SK-N-SH (cell line): ENCODE results near the gene SLC25A26. TPM values are rescaled to one million over a fixed set of nuclear protein-coding genes. Genes with fewer than 3 reads are reported as not detected.
A peak's percentile ranks its signal among the peaks of the same experiment; 100 is the strongest.
"Not testable (repeated sequence)": the region's sequence is repeated elsewhere in the genome, so short reads cannot be mapped to it uniquely, and the experiment has no call there.

ENCODE experiments used
- CTCF ChIA-PET: fragments of 300-600, 350-600 bp; formaldehyde crosslinking; extraction: SDS; loops from one replicate; lab custom pipeline; 2021; lab: Yijun Ruan, JAX
- POLR2A ChIA-PET: fragments of 350-600 bp; sonication (Branson Sonifier 250); formaldehyde crosslinking; extraction: SDS; loops from one replicate; lab custom pipeline; 2020; ENCODE audit warnings: antibody characterized with exemption, inconsistent platforms; lab: Yijun Ruan, JAX
- DNase-seq: peaks from one replicate; pipeline ENCODE4 v3.0.0; 2012
- H2AFZ ChIP-seq: fragments of 200-600 bp; sonication (generic); 2 replicates; pipeline ENCODE4 v1.8.1; 2016; ENCODE audit warnings: antibody characterized with exemption, mild to moderate bottlenecking, low read depth
- H3F3A ChIP-seq: fragments of 200-600 bp; sonication (generic); replicated peaks from 2 replicates; pipeline ENCODE3; 2016; ENCODE audit warnings: antibody characterized with exemption, mild to moderate bottlenecking; ENCODE audit not compliant: insufficient read depth
- H3K27ac ChIP-seq, 2 experiments: fragments of 200-500 bp in 1 of 2; fragments of 200-600 bp in 1 of 2; sonication (Bioruptor generic) in 1 of 2; sonication (generic), shearing (Covaris generic) in 1 of 2; 2 replicates each; pipeline versions ENCODE4 v1.5.1 to v1.6.1; 2014 to 2016; ENCODE audit warnings: low read depth in 2 of 2, inconsistent platforms in 1 of 2, low read length in 1 of 2, mild to moderate bottlenecking in 1 of 2, mixed read lengths in 1 of 2
- H3K27me3 ChIP-seq: fragments of 200-600 bp; sonication (generic), shearing (Covaris generic); 2 replicates; pipeline ENCODE4 v1.6.1; 2016; ENCODE audit warnings: mixed run types; ENCODE audit not compliant: insufficient read depth
- H3K36me3 ChIP-seq, 2 experiments: fragments of 200-500 bp in 1 of 2; fragments of 200-600 bp in 1 of 2; sonication (Bioruptor generic) in 1 of 2; sonication (generic) in 1 of 2; replicated peaks in 1 of 2; 2 replicates each; pipeline versions ENCODE3 to v1.5.1; 2014 to 2016; ENCODE audit warnings: low read length in 1 of 2, mild to moderate bottlenecking in 1 of 2; ENCODE audit not compliant: insufficient read depth in 2 of 2, control insufficient read depth in 1 of 2
- H3K4me1 ChIP-seq, 2 experiments: fragments of 200-500 bp in 1 of 2; fragments of 200-600 bp in 1 of 2; sonication (Bioruptor generic) in 1 of 2; sonication (generic), shearing (Covaris generic) in 1 of 2; 2 replicates each; pipeline versions ENCODE4 v1.5.1 to v1.6.1; 2014 to 2016; ENCODE audit warnings: low read depth in 1 of 2, low read length in 1 of 2, mixed run types in 1 of 2; ENCODE audit not compliant: insufficient read depth in 2 of 2, control insufficient read depth in 1 of 2
- H3K4me2 ChIP-seq: fragments of 200-600 bp; sonication (generic), shearing (Covaris generic); 2 replicates; pipeline ENCODE4 v1.6.1; 2017; ENCODE audit warnings: mixed run types
- H3K4me3 ChIP-seq, 2 experiments: fragments of 200-500 bp in 1 of 2; fragments of 200-600 bp in 1 of 2; sonication (Bioruptor generic) in 1 of 2; sonication (generic), shearing (Covaris generic) in 1 of 2; 2 replicates each; pipeline versions ENCODE4 v1.5.1 to v1.8.1; 2014 to 2016; ENCODE audit warnings: low read depth in 2 of 2, inconsistent platforms in 1 of 2, low read length in 1 of 2, mild to moderate bottlenecking in 1 of 2, mixed read lengths in 1 of 2, moderate library complexity in 1 of 2
- H3K79me2 ChIP-seq: fragments of 200-600 bp; sonication (generic); 2 replicates; pipeline ENCODE4 v1.8.1; 2017; ENCODE audit warnings: mild to moderate bottlenecking; ENCODE audit not compliant: insufficient read depth
- H3K9ac ChIP-seq: fragments of 200-600 bp; sonication (generic); 2 replicates; pipeline ENCODE4 v1.6.1; 2017; ENCODE audit warnings: mixed run types
- H3K9me2 ChIP-seq: fragments of 200-600 bp; sonication (generic); 2 replicates; pipeline ENCODE4 v1.6.1; 2017; ENCODE audit warnings: mixed run types
- H3K9me3 ChIP-seq: fragments of 200-600 bp; sonication (generic); 2 replicates; pipeline ENCODE4 v1.6.1; 2017; ENCODE audit warnings: mixed run types, mild to moderate bottlenecking, moderate library complexity
- H4K20me1 ChIP-seq: fragments of 200-600 bp; sonication (generic); 2 replicates; pipeline ENCODE4 v1.6.1; 2017; ENCODE audit warnings: mild to moderate bottlenecking, mixed run types; ENCODE audit not compliant: insufficient read depth
- EZH2phosphoT487 ChIP-seq: fragments of 200-600 bp; sonication (generic); IDR thresholded peaks from 2 replicates; pipeline ENCODE4 v1.6.1; 2017; ENCODE audit warnings: low read depth, mixed run types, mild to moderate bottlenecking, antibody characterized with exemption, moderate library complexity, borderline replicate concordance
- FOSL2 ChIP-seq: IDR thresholded peaks from 2 replicates; pipeline ENCODE4 v1.4.0; 2012; ENCODE audit warnings: low read depth, mild to moderate bottlenecking, moderate library complexity, borderline replicate concordance
- FOXM1 ChIP-seq: IDR thresholded peaks from 2 replicates; pipeline ENCODE4 v1.4.0; 2012; ENCODE audit warnings: low read depth, mild to moderate bottlenecking
- IRF3 ChIP-seq: fragments of 150-350 bp; IDR thresholded peaks from 2 replicates; pipeline ENCODE4 v1.6.1; 2016; ENCODE audit warnings: mild to moderate bottlenecking, low read depth, low read length
- RAD21 ChIP-seq: IDR thresholded peaks from 2 replicates; pipeline ENCODE4 v1.6.1; 2012; ENCODE audit warnings: mild to moderate bottlenecking, low read length
- TCF12 ChIP-seq: IDR thresholded peaks from 2 replicates; pipeline ENCODE4 v1.4.0; 2012
- USF1 ChIP-seq: IDR thresholded peaks from 2 replicates; pipeline ENCODE4 v1.4.0; 2012; ENCODE audit warnings: low read depth, borderline replicate concordance
- WGBS: methylation state at CpG from one replicate; pipeline ENCODE4 v1.1.6; 2017; ENCODE audit warnings: low lambda C conversion rate; 5-methylcytosine and 5-hydroxymethylcytosine counted together
- polyA plus RNA-seq, 3 experiments: library from polyadenylated mRNA; depleted of rRNA; stranded (reverse); fragments of >200 nt; gene quantifications; 2 replicates each; pipeline ENCODE4 v1.2.3, GENCODE V29; 2012

The SLC25A26 gene
- polyA plus RNA-seq, 1 of the 3 experiments (the other 2 are of a cell fraction), result 31.8 TPM

GRCh38 chr3:66297260-66297873 is 76.6 kb downstream of the SLC25A26 start:
- no peak overlapping the region for H3K4me2 ChIP-seq
- H4K20me1 ChIP-seq, result no peaks in the 10 kb centered on the region
- no peaks in the 10 kb centered on the region for H3K36me3 ChIP-seq
- TF ChIP-seq IRF3 (no peak), TCF12 (peak; percentile 60)
- no peak overlapping the region for H3K9ac ChIP-seq
- H3K79me2 ChIP-seq, result no peaks in the 10 kb centered on the region
- H3F3A ChIP-seq, result no peaks in the 10 kb centered on the region
- H3K9me2 ChIP-seq, result no peaks in the 10 kb centered on the region
- 77% methylated on average over 2 of the region's 2 CpGs for WGBS
- no peak overlapping the region for H2AFZ ChIP-seq
- no peaks in the 10 kb centered on the region for H3K27me3 ChIP-seq
- CTCF ChIA-PET, result interaction anchor here (1.1 to 1.6 kb wide), 6 partner anchors 21 to 111 kb away, joined by 3 to 5 read pairs (median 3); no protein-coding TSS in a partner anchor
- H3K9me3 ChIP-seq, result no peaks in the 10 kb centered on the region
- H3K27ac ChIP-seq, result peak overlapping the region in 1 of 2 experiments; percentile 48; a peak in 1 of 4 replicates
- POLR2A ChIA-PET, result no interaction called here
- no peak for DNase-seq
- H3K4me3 ChIP-seq, result no peak overlapping the region
- peaks cover 4 to 6% of the 10 kb centered on the region in 2 experiments; a peak in 2 of 4 replicates for H3K4me1 ChIP-seq

- 0 out of 2 replicates have a peak, but pooled peaks have one; percentile 11 for TF ChIP-seq FOSL2
- no peak for TF ChIP-seq EZH2phosphoT487
- TF ChIP-seq, all 33 proteins: peak for 1
- H3K9ac ChIP-seq, result no peak overlapping the region
- no peaks in the 10 kb centered on the region for H3K27me3 ChIP-seq
- peak overlapping the region in 1 of 2 experiments; percentile 48; a peak in 1 of 4 replicates for H3K27ac ChIP-seq
- H3K4me2 ChIP-seq, result no peak overlapping the region
- POLR2A ChIA-PET, result no interaction called here
- H3K4me3 ChIP-seq, result no peak overlapping the region
- CTCF ChIA-PET, result interaction anchor here (1.2 to 1.6 kb wide), 6 partner anchors 21 to 110 kb away, joined by 3 to 6 read pairs (median 4); no protein-coding TSS in a partner anchor
- H2AFZ ChIP-seq, result no peak overlapping the region
- H3K79me2 ChIP-seq, result no peaks in the 10 kb centered on the region
- H3K9me3 ChIP-seq, result no peaks in the 10 kb centered on the region
- H4K20me1 ChIP-seq, result no peaks in the 10 kb centered on the region
- H3K9me2 ChIP-seq, result no peaks in the 10 kb centered on the region
- no peaks in the 10 kb centered on the region for H3K36me3 ChIP-seq
- H3F3A ChIP-seq, result no peaks in the 10 kb centered on the region
- 79% methylated on average over 2 of the region's 2 CpGs for WGBS
- no peak for DNase-seq
- peaks cover 4 to 6% of the 10 kb centered on the region in 2 experiments; a peak in 2 of 4 replicates for H3K4me1 ChIP-seq
Observed at GRCh38 chr3:66297900-66298299, 77.1 kb downstream of the SLC25A26 start.

GRCh38 chr3:66298591-66298990 is 77.8 kb downstream of the SLC25A26 start:
- CTCF ChIA-PET, result interaction anchor here (1.3 to 1.6 kb wide), 5 partner anchors 21 to 110 kb away, joined by 3 to 6 read pairs (median 3); no protein-coding TSS in a partner anchor
- no peaks in the 10 kb centered on the region for H4K20me1 ChIP-seq
- WGBS, result 95% methylated on average over 1 of the region's 1 CpG

GRCh38 chr3:66299085-66299484 is 78.3 kb downstream of the SLC25A26 start:
- H4K20me1 ChIP-seq, H3K9me3 ChIP-seq, H2AFZ ChIP-seq, H3K4me2 ChIP-seq, H3K27me3 ChIP-seq, H3K9ac ChIP-seq, H3K36me3 ChIP-seq, POLR2A ChIA-PET, H3K4me3 ChIP-seq, H3K79me2 ChIP-seq, DNase-seq, H3K4me1 ChIP-seq, H3K27ac ChIP-seq, H3K9me2 ChIP-seq, H3F3A ChIP-seq: not testable (repeated sequence)
- WGBS, result 94% methylated on average over 7 of the region's 7 CpGs
- CTCF ChIA-PET, result interaction anchor here (1.5 kb wide), 1 partner anchor 22 kb away, joined by 6 read pairs; no protein-coding TSS in a partner anchor

More at GRCh38 chr3:66298591-66298990, 77.8 kb downstream of the SLC25A26 start:
- Histone ChIP-seq H3K79me2 (no peaks in the 10 kb centered on the region), H2AFZ (no peak overlapping the region), H3F3A (no peaks in the 10 kb centered on the region), H3K9me3 (no peaks in the 10 kb centered on the region), H3K27ac (no peak overlapping the region), H3K27me3 (no peaks in the 10 kb centered on the region), H3K9ac (no peak overlapping the region), H3K4me3 (no peak overlapping the region), H3K4me1 (peaks cover 4 to 6% of the 10 kb centered on the region in 2 experiments; a peak in 2 of 4 replicates), H3K4me2 (no peak overlapping the region), H3K9me2 (no peaks in the 10 kb centered on the region), H3K36me3 (no peaks in the 10 kb centered on the region)
- POLR2A ChIA-PET, result no interaction called here
- TF ChIP-seq IRF3, result no peak
- TF ChIP-seq FOXM1, result no peak
- no peak for TF ChIP-seq RAD21
- no peak for TF ChIP-seq USF1
- DNase-seq, result no peak
